HG02981 (cell line): ENCODE results near the gene DOCK6.

Experiments used
- ATAC-seq: cut with Tn5 transposase; IDR thresholded peaks from one replicate; pipeline ENCODE4 v1.9.1; 2021; ENCODE audit warnings: mild to moderate bottlenecking, moderate library complexity; ENCODE audit not compliant: unreplicated experiment

DOCK6 gene, protein sequence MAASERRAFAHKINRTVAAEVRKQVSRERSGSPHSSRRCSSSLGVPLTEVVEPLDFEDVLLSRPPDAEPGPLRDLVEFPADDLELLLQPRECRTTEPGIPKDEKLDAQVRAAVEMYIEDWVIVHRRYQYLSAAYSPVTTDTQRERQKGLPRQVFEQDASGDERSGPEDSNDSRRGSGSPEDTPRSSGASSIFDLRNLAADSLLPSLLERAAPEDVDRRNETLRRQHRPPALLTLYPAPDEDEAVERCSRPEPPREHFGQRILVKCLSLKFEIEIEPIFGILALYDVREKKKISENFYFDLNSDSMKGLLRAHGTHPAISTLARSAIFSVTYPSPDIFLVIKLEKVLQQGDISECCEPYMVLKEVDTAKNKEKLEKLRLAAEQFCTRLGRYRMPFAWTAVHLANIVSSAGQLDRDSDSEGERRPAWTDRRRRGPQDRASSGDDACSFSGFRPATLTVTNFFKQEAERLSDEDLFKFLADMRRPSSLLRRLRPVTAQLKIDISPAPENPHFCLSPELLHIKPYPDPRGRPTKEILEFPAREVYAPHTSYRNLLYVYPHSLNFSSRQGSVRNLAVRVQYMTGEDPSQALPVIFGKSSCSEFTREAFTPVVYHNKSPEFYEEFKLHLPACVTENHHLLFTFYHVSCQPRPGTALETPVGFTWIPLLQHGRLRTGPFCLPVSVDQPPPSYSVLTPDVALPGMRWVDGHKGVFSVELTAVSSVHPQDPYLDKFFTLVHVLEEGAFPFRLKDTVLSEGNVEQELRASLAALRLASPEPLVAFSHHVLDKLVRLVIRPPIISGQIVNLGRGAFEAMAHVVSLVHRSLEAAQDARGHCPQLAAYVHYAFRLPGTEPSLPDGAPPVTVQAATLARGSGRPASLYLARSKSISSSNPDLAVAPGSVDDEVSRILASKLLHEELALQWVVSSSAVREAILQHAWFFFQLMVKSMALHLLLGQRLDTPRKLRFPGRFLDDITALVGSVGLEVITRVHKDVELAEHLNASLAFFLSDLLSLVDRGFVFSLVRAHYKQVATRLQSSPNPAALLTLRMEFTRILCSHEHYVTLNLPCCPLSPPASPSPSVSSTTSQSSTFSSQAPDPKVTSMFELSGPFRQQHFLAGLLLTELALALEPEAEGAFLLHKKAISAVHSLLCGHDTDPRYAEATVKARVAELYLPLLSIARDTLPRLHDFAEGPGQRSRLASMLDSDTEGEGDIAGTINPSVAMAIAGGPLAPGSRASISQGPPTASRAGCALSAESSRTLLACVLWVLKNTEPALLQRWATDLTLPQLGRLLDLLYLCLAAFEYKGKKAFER (N-terminal part only)

DNA sequence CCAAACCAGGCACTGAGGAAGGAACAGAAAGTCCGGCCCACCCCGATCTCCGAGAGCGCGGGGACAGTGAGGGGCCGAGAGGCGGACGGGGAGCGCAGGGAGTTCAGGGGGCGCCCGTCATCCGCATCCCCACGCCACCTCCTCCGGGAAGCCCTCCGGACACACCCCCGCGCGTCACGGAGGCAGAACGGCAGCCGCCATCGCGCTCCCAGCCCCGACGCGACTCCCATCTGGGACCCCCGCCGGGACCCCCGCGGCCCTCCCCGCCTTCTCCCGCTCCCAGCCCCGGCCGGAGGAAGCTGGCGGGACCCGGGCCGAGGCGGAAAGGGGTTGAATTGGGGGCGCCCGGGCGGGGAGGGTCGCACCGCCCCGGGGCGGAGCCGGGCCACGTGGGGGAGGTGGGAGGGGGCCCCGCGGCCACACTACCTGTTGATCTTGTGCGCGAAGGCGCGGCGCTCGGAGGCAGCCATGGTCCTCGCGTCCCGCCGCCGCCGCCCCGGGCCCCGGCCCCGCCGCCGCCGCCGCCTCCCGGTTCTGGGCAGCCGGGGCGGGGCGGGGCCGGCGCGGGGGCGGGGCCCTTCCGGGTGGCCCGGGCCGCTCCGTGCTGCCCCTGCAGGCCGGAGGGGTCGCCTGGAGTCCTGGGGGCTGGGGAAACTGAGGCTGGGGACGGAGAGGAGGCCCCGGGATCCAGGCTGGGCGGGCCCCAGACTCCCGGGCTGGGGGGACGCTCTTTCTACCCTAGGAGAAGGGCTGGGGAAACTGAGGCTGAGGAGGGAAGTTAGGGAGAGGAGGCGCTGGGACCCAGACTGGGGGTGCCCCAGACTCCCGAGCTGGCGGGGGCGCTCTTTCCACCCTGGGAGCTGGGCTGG lies at the start of gene DOCK6:
Gene DOCK6 (minus strand): TSS at position 554 of the 869 bp plus-strand sequence. CDS start 84 bp downstream, at position 470.
- ATAC-seq = no peak

- ATAC-seq = no peak
Measured at GRCh38 chr19:11306337-11306736, 44.0 kb upstream of the DOCK6 start.

GRCh38 chr19:11304936-11305335 lies 42.6 kb upstream of the DOCK6 start:
- ATAC-seq = no peak

DNA sequence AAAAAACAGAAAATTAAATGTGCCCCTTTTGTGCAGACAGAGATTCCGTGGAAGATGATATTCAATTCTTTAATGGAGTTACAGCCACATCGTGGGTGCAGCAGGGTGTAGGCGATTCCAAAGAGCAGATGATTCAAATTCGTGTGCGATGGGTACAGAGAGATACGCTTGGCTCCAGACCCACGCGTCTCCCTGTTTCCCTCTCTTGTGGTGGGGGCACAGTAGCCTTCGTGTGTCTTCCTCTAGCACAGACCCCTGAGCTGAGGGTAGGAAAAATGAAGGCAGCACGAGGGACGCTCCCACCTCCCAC lies 38.4 kb upstream of the DOCK6 start:
- ATAC-seq = no peak

DNA sequence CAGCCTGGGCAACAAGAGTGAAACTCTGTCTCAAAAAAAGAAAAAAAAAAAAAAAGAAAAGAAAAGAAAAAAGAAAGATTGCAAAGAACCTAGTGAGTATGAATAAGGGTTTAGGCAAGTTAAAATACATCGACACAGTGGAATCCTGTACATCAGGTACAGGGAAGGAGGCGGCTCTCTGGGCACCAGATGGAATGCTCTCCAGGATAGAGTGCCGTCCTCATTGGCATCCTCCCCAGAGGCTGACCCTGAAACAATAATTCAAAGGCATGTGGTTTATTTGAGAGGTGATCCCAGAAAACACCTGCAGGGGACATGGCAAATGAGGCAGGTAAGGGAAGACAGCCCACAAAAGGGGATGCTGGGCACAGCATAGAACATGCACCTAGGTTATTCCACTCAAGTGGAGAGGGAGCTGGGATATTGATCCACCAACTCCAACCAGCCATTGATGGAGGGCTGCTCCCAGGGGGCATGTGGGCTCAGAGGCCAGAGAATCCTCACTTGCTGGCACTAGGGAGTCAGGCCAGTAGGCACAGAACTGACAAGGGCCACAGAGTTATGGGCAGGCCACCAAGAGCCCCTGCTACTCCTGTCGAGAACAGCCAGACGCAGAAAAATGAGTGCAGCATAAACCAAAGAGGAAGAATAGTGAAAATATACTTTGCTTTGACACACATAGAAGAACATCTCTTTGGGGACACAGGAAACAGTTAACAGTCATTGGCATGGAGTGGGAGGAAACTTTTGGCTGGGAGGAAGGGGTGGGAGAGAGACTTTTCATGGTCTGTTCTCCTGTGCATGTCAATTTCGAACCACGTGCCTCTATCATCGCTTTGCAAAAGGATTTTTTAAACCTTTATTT lies 37.9 kb upstream of the DOCK6 start:
- no peak for ATAC-seq

DNA sequence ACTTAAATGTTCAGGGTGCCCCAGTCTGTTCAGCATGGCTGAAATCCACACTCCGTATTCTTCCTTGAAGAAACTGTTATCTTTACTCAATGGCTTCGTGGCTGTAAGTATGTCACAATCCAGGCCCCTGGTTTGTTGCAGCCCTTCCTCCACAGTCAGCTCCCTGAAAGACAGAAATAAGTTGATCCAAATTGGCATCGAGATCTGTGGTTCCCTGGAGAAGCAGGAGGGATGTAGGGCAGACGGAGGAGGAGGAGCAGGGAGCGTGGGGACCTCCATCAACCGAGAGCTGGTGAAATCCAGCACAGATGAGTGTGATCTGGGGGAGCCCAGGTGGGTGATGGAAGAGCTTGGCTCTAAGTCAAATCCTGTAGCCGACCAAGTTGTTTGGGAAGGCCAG lies 33.9 kb upstream of the DOCK6 start:
- ATAC-seq = no peak

- no peak for ATAC-seq
Measured at GRCh38 chr19:11295665-11296245, 33.4 kb upstream of the DOCK6 start, which contains the start of gene TSPAN16. Gene TSPAN16, plus strand, starts transcription at chr19:11296160. Its CDS starts 138 bp downstream, at chr19:11296298.

DNA sequence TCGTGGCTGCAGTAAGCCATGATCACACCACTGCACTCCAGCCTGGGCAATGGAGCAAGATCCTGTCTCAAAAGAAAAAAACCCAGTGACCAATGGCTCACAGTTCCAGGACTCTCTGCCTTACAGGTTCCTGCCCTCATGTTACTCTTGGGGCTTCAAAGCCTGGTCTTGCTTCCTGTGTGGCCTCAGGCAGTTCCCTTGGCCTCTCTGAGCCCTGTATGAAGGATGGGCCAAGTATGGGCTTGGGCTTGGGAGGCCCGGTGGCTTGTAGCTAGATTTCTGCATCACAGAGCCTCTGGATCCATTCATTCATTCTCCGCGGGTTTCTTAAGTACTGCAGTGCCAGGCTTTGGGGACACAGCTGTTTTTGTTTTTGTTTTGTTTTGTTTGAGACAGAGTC lies 32.9 kb upstream of the DOCK6 start:
- ATAC-seq = no peak

DNA sequence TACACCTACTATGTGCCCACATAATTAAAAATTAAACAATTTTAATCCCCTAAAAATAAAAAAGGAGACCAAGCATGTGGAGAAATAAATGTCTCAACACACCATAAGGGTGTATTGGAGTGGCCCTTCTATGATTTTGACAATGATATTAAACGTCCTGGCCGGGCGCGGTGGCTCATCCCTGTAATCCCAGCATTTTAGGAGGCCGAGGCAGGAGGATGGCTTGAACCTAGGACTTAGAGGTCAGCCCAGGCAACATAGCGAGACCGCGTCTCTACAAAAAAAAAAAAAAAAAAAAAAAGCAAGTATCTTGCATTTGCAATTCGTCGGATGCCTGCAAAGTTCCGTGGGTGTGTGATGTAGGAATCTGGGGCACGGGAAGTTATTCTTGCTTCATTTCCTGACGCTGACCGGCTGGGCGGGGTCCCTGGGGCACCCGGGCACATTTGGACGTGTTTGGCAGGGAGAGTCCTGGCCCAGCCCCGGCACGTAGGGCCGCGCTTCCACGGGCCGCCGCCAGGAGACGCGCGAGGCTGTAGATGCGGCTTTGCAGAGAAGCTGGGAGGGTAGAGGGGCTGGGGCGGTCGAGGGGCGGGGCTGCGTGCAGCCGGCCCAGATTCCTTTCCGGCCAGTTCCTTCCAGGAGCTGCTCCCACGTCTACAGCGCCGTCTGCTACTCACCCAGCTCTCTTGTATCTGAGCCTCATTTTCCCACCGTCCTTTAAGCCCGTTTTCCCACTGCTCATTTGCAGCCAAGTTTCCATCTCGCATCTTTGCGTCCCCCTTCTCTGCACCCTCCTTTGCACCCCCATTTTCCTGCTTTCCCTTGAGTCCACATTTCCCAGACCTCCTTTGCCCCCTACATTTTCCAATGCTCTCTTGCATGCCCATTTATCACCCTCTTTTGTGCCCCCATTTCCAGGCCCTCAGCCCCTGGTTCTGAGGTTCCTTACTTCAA lies 31.4 kb upstream of the DOCK6 start:
- no peak for ATAC-seq

DNA sequence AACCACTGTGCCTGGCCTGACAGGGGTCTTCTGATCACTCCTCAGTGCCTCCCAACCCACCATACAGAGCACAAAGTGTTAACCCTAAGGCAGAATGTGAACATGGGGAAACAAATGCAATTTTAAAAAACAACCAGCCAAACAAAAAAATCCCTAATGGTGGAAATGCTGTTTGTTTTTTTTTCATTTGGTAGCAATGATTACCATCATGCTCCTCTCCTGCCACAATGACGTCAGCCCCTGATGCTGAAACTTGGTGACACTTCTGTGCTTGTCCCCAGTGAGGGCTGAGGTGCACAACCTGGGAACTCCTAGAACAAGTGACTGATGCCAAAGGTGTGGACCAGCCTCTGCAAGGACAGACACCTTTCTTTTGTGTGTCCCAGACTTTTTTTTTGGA lies 29.7 kb upstream of the DOCK6 start:
- ATAC-seq = no peak

DNA sequence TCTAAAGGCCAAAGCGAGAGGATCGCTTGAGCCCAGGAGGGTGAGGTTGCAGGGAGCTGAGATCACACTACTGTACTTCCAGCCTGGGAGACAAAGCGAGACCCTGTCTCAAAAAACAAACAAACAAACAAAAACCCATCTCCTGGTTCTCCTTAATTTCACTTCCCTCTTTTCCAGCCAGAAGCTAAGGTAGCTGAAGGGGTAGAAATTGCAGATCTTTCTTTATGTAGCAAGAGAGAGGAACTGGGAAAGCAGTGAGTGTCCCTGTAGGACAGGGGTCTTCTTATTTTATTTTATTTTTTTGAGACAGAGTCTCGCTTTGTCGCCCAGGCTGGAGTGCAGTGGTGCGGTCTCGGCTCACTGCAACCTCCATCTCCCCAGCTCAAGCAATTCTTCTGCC lies 29.1 kb upstream of the DOCK6 start:
- ATAC-seq = no peak

GRCh38 chr19:11290256-11290655 lies 27.9 kb upstream of the DOCK6 start:
- no peak for ATAC-seq

DNA sequence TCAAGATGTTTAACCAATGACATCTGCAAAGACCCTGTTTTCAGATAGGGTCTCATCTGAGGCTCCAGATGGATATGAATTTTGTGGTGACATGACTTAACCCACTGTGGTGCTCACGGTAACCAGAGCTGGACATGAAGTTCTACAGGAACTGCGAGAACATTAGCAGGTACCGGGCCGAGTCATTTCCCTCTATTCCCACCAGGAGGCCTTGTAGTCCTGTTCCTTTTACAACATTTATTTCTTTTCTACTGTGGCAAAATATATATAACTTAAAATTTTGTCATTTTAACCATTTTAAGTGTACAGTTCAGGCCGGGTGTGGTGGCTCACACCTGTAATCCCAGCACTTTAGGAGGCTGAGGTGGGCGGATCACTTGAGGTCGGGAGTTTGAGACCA lies 26.0 kb upstream of the DOCK6 start:
- ATAC-seq = no peak

- no peak for ATAC-seq
Measured at GRCh38 chr19:11286312-11286974, 24.1 kb upstream of the DOCK6 start.

- ATAC-seq = no peak
Measured at GRCh38 chr19:11284515-11284914, 22.2 kb upstream of the DOCK6 start.

- no peak for ATAC-seq
Measured at GRCh38 chr19:11281356-11282049, 19.2 kb upstream of the DOCK6 start.
